ENCODE measurements around the gene CALM1.

CALM1 gene

GRCh38 chr14:90449411-90449810, 52.6 kb downstream of the CALM1 start:
- H3K27me3 ChIP-seq: no peaks in the 10 kb centered on the region
- no peak overlapping the region for H3K4me3 ChIP-seq
- no peak overlapping the region for H3K27ac ChIP-seq
- DNase-seq: no peak
- H3K36me3 ChIP-seq: no peaks in the 10 kb centered on the region
- H3K9me3 ChIP-seq: no peaks in the 10 kb centered on the region
- peaks cover 0 to 7% (median 6%) of the 10 kb centered on the region in 4 donors for H3K4me1 ChIP-seq
- TF ChIP-seq CTCF (IDR thresholded peaks at IDR 0.05): no peak
- intact Hi-C loops (cut with DNase I; ENCODE audit: low total_unique reads): no loop called here

GRCh38 chr14:90450151-90450550, 53.3 kb downstream of the CALM1 start:
- no peak for TF ChIP-seq CTCF (IDR thresholded peaks at IDR 0.05)
- Histone ChIP-seq H3K27ac (no peak overlapping the region), H3K36me3 (no peaks in the 10 kb centered on the region), H3K4me3 (no peak overlapping the region), H3K4me1 (peaks cover 0 to 8% (median 6%) of the 10 kb centered on the region in 4 donors), H3K9me3 (no peaks in the 10 kb centered on the region), H3K27me3 (no peaks in the 10 kb centered on the region)
- intact Hi-C loops (cut with DNase I; ENCODE audit: low total_unique reads): no loop called here
- no peak for DNase-seq

- H3K27ac ChIP-seq: no peak overlapping the region
- TF ChIP-seq CTCF (IDR thresholded peaks at IDR 0.05): no peak
- no peaks in the 10 kb centered on the region for H3K36me3 ChIP-seq
- intact Hi-C loops (cut with DNase I; ENCODE audit: low total_unique reads): no loop called here
- H3K27me3 ChIP-seq: no peaks in the 10 kb centered on the region
- no peak overlapping the region for H3K4me3 ChIP-seq
- H3K9me3 ChIP-seq: no peaks in the 10 kb centered on the region
- H3K4me1 ChIP-seq: peaks cover 0 to 8% (median 6%) of the 10 kb centered on the region in 4 donors
- DNase-seq: no peak
These were observed 53.8 kb downstream of the CALM1 start for GRCh38 chr14:90450667-90451066.

- DNase-seq: no peak
- Histone ChIP-seq H3K27me3 (no peaks in the 10 kb centered on the region), H3K9me3 (no peaks in the 10 kb centered on the region), H3K27ac (no peak overlapping the region), H3K4me1 (peaks cover 0 to 8% (median 6%) of the 10 kb centered on the region in 4 donors), H3K4me3 (no peak overlapping the region), H3K36me3 (no peaks in the 10 kb centered on the region)
- TF ChIP-seq CTCF (IDR thresholded peaks at IDR 0.05): no peak
- intact Hi-C loops (cut with DNase I; ENCODE audit: low total_unique reads): no loop called here
These were observed 54.6 kb downstream of the CALM1 start for GRCh38 chr14:90451443-90451842.

- Histone ChIP-seq H3K4me1 (peaks cover 0 to 8% (median 6%) of the 10 kb centered on the region in 4 donors), H3K27ac (no peak overlapping the region), H3K36me3 (no peaks in the 10 kb centered on the region), H3K9me3 (no peaks in the 10 kb centered on the region), H3K4me3 (no peak overlapping the region), H3K27me3 (no peaks in the 10 kb centered on the region)
- TF ChIP-seq CTCF (IDR thresholded peaks at IDR 0.05): no peak
- intact Hi-C loops (cut with DNase I; ENCODE audit: low total_unique reads): no loop called here
- DNase-seq: no peak
These were observed 55.1 kb downstream of the CALM1 start for GRCh38 chr14:90451961-90452360.

- H3K27ac ChIP-seq: no peak overlapping the region
- H3K4me3 ChIP-seq: no peak overlapping the region
- no peak for TF ChIP-seq CTCF (IDR thresholded peaks at IDR 0.05)
- peaks cover 0 to 8% (median 6%) of the 10 kb centered on the region in 4 donors for H3K4me1 ChIP-seq
- H3K36me3 ChIP-seq: no peaks in the 10 kb centered on the region
- no peaks in the 10 kb centered on the region for H3K27me3 ChIP-seq
- no peaks in the 10 kb centered on the region for H3K9me3 ChIP-seq
- DNase-seq: no peak
- intact Hi-C loops (cut with DNase I; ENCODE audit: low total_unique reads): no loop called here
These were observed 55.5 kb downstream of the CALM1 start for GRCh38 chr14:90452366-90452765.
